Stimulated activated memory B cell treated with anti-CD40 and anti-IgM and Interleukin-4, amounts not matched to agents 10 μg/mL and 1 μg/mL and 100 μg/mL, for 72 hours (primary cell): ENCODE results near the gene AFF1.

ENCODE experiments used
- ATAC-seq: fragments of 150-1000 bp; cut with Tn5 transposase; 2 replicates; pipeline ENCODE4 v1.10.0; 2021
- H3K27ac Mint-ChIP-seq: one replicate; pipeline ENCODE4 v1.8.0; 2022; ENCODE audit warnings: mild to moderate bottlenecking, mixed read lengths
- H3K27me3 Mint-ChIP-seq: one replicate; pipeline ENCODE4 v1.8.0; 2022; ENCODE audit warnings: mixed read lengths
- H3K36me3 Mint-ChIP-seq: one replicate; pipeline ENCODE4 v1.8.0; 2022; ENCODE audit warnings: mixed read lengths
- H3K4me1 Mint-ChIP-seq: one replicate; pipeline ENCODE4 v1.8.0; 2022; ENCODE audit warnings: mixed read lengths
- H3K4me3 Mint-ChIP-seq: one replicate; pipeline ENCODE4 v1.8.0; 2022; ENCODE audit warnings: mild to moderate bottlenecking, moderate library complexity, mixed read lengths
- H3K9me3 Mint-ChIP-seq: one replicate; pipeline ENCODE4 v1.8.0; 2022; ENCODE audit warnings: mixed read lengths

The AFF1 gene

DNA sequence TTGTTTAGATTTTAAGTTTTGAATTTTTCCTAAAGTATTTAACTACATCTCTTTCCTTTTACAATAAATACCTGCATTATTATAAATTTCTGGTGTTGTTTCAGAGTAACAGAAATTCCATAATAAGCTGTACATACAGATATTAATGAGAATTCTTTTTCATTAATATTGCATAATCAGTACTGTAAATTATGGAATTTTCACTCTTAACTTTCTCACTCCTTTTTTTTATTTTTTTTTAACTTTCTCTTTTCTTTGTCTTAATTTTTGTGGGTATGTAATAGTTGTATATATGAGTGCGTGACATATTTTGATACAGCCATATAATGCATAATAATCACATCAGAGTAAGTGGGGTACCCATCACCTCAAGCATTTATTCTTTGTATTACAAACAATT is 175.1 kb downstream of the AFF1 start:
- Mint-ChIP-seq H3K4me3 (no peak overlapping the region), H3K27ac (no peak overlapping the region), H3K9me3 (no peaks in the 10 kb centered on the region), H3K4me1 (no peaks in the 10 kb centered on the region), H3K36me3 (peaks cover 43% of the 10 kb centered on the region), H3K27me3 (no peaks in the 10 kb centered on the region)
- no peak for ATAC-seq

- H3K4me3 Mint-ChIP-seq = no peak overlapping the region
Measured at GRCh38 chr4:87112063-87112462, 177.3 kb downstream of the AFF1 start.

GRCh38 chr4:87114245-87115062 is 179.6 kb downstream of the AFF1 start:
- H3K27me3 Mint-ChIP-seq = no peaks in the 10 kb centered on the region
- peaks cover 1% of the 10 kb centered on the region for H3K4me1 Mint-ChIP-seq
- no peaks in the 10 kb centered on the region for H3K9me3 Mint-ChIP-seq
- no peak overlapping the region for H3K4me3 Mint-ChIP-seq
- H3K27ac Mint-ChIP-seq = no peak overlapping the region
- no peak for ATAC-seq
- H3K36me3 Mint-ChIP-seq = peaks cover 69% of the 10 kb centered on the region

More at GRCh38 chr4:87112063-87112462, 177.3 kb downstream of the AFF1 start:
- no peak overlapping the region for H3K27ac Mint-ChIP-seq
- no peaks in the 10 kb centered on the region for H3K4me1 Mint-ChIP-seq
- no peaks in the 10 kb centered on the region for H3K9me3 Mint-ChIP-seq
- H3K36me3 Mint-ChIP-seq = peaks cover 46% of the 10 kb centered on the region
- no peak for ATAC-seq
- H3K27me3 Mint-ChIP-seq = no peaks in the 10 kb centered on the region

GRCh38 chr4:87116231-87116630 is 181.4 kb downstream of the AFF1 start:
- Mint-ChIP-seq H3K27me3 (no peaks in the 10 kb centered on the region), H3K4me3 (no peak overlapping the region), H3K36me3 (peaks cover 75% of the 10 kb centered on the region), H3K27ac (no peak overlapping the region), H3K9me3 (no peaks in the 10 kb centered on the region), H3K4me1 (peaks cover 17% of the 10 kb centered on the region)
- ATAC-seq = no peak

GRCh38 chr4:87117051-87117731 is 182.4 kb downstream of the AFF1 start:
- no peak overlapping the region for H3K4me3 Mint-ChIP-seq
- H3K36me3 Mint-ChIP-seq = peaks cover 68% of the 10 kb centered on the region
- no peaks in the 10 kb centered on the region for H3K9me3 Mint-ChIP-seq
- H3K27ac Mint-ChIP-seq = no peak overlapping the region
- no peaks in the 10 kb centered on the region for H3K27me3 Mint-ChIP-seq
- no peak for ATAC-seq
- peaks cover 17% of the 10 kb centered on the region for H3K4me1 Mint-ChIP-seq

- Mint-ChIP-seq H3K4me3 (no peak overlapping the region), H3K4me1 (peaks cover 17% of the 10 kb centered on the region), H3K27ac (no peak overlapping the region), H3K36me3 (peaks cover 63% of the 10 kb centered on the region), H3K9me3 (no peaks in the 10 kb centered on the region), H3K27me3 (no peaks in the 10 kb centered on the region)
- no peak for ATAC-seq
Measured at GRCh38 chr4:87117732-87118075, 182.9 kb downstream of the AFF1 start.

DNA sequence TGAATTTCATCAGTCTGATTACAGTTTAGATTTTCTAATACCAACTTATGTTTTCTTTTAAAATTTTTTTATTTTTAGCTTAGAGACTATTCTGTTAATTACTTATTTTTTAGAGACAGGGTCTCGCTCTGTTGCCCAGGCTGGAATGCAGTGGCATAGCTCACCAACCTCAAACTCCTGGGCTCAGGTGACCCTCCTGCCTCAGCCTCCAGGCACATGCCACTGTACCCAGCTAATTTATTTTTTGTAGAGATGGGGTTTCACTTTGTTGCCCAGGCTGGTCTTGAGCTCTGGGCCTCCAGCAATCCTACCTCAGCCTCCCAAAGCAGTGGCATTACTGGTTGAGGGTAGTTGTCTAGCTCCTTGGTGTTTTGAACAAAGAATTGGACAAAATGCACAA is 183.6 kb downstream of the AFF1 start:
- H3K9me3 Mint-ChIP-seq = no peaks in the 10 kb centered on the region
- no peaks in the 10 kb centered on the region for H3K27me3 Mint-ChIP-seq
- H3K27ac Mint-ChIP-seq = no peak overlapping the region
- no peak for ATAC-seq
- peaks cover 62% of the 10 kb centered on the region for H3K36me3 Mint-ChIP-seq
- no peak overlapping the region for H3K4me3 Mint-ChIP-seq
- peaks cover 17% of the 10 kb centered on the region for H3K4me1 Mint-ChIP-seq

GRCh38 chr4:87118826-87119225 is 184.0 kb downstream of the AFF1 start:
- Mint-ChIP-seq H3K4me1 (peaks cover 17% of the 10 kb centered on the region), H3K9me3 (no peaks in the 10 kb centered on the region), H3K4me3 (no peak overlapping the region), H3K36me3 (peaks cover 62% of the 10 kb centered on the region), H3K27me3 (no peaks in the 10 kb centered on the region), H3K27ac (no peak overlapping the region)
- ATAC-seq = no peak

GRCh38 chr4:87120010-87120409 is 185.2 kb downstream of the AFF1 start:
- Mint-ChIP-seq H3K4me3 (no peak overlapping the region), H3K36me3 (peaks cover 57% of the 10 kb centered on the region), H3K27ac (no peak overlapping the region), H3K27me3 (no peaks in the 10 kb centered on the region), H3K4me1 (peaks cover 17% of the 10 kb centered on the region), H3K9me3 (no peaks in the 10 kb centered on the region)
- no peak for ATAC-seq

- peaks cover 59% of the 10 kb centered on the region for H3K36me3 Mint-ChIP-seq
- no peak overlapping the region for H3K27ac Mint-ChIP-seq
Measured at GRCh38 chr4:87120411-87121162, 185.8 kb downstream of the AFF1 start.

GRCh38 chr4:87121341-87122065 is 186.7 kb downstream of the AFF1 start:
- no peaks in the 10 kb centered on the region for H3K27me3 Mint-ChIP-seq
- no peak overlapping the region for H3K27ac Mint-ChIP-seq
- no peak for ATAC-seq
- H3K9me3 Mint-ChIP-seq = no peaks in the 10 kb centered on the region
- H3K36me3 Mint-ChIP-seq = peaks cover 64% of the 10 kb centered on the region
- H3K4me1 Mint-ChIP-seq = peaks cover 17% of the 10 kb centered on the region
- H3K4me3 Mint-ChIP-seq = no peak overlapping the region

More at GRCh38 chr4:87120411-87121162, 185.8 kb downstream of the AFF1 start:
- Mint-ChIP-seq H3K4me1 (peaks cover 17% of the 10 kb centered on the region), H3K4me3 (no peak overlapping the region), H3K27me3 (no peaks in the 10 kb centered on the region), H3K9me3 (no peaks in the 10 kb centered on the region)
- no peak for ATAC-seq

DNA sequence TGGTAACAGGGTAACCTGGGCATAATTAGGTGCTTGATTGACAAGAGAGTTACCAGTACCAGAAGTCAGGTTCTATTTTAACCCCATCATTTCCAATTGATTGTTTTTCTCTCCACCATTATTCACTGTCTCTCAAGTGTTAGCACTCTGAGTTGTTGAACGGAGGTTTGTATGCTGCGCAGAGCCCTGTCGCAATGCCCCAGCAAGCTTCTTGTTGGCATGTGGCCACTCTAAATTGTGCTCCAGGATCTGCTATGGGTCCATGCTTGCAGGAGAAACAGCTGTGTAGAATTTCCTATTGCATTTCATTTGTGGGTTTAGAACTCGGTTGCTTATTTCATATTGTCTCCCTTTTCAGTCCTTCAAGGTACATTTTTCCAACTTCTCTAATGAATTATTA is 187.4 kb downstream of the AFF1 start:
- H3K27ac Mint-ChIP-seq = no peak overlapping the region
- H3K9me3 Mint-ChIP-seq = no peaks in the 10 kb centered on the region
- peaks cover 64% of the 10 kb centered on the region for H3K36me3 Mint-ChIP-seq

DNA sequence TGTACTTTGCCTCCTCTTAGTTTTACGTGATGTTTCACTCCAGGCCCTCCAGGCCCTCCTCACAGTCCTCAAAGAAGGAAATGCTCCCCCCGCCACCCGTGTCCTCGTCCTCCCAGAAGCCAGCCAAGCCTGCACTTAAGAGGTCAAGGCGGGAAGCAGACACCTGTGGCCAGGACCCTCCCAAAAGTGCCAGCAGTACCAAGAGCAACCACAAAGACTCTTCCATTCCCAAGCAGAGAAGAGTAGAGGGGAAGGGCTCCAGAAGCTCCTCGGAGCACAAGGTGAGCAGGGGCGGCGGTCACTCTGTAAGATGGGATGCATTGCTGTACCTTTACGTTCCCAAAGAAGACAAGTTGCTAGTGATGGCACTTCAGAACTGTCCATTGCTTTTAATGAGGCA is 191.2 kb downstream of the AFF1 start:
- Mint-ChIP-seq H3K4me1 (no peaks in the 10 kb centered on the region), H3K36me3 (peaks cover 54% of the 10 kb centered on the region), H3K27ac (no peak overlapping the region), H3K27me3 (no peaks in the 10 kb centered on the region), H3K9me3 (no peaks in the 10 kb centered on the region), H3K4me3 (no peak overlapping the region)
- no peak for ATAC-seq

More for the DNA sequence above, 187.4 kb downstream of the AFF1 start:
- no peaks in the 10 kb centered on the region for H3K27me3 Mint-ChIP-seq
- H3K4me3 Mint-ChIP-seq = no peak overlapping the region
- H3K4me1 Mint-ChIP-seq = peaks cover 17% of the 10 kb centered on the region
- no peak for ATAC-seq

DNA sequence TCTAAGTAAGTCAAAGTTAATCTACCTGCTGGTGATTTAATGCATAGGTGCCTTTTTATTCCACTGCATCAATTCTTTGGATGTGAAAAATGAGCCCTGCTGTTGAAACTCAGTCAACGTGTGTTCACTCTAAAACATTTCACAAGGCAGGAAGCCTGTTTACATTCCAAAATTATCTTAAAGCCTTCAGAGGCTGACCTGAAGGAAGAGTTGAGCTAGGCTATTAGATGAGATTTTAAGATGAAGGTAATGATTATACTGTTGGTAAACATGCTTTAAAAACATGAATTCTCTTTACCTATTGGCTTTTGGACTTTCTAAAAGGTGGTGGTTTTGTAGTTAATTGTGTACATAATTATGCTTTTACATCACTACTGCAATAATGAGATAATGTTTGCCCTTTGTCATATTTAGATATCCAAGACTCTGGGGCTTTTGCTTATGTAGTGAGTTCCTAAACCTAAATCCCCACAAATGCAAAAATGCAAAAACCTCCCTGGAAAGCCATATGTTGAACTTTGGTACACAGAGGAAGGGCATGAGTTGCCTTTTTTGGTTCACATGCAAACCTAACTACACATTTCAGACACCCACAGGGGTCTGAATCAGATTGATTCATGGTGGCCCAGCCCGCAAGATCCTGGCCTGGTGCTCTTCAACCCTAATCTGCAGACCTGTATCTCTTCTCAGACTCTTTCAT is 193.3 kb downstream of the AFF1 start:
- H3K4me3 Mint-ChIP-seq = no peak overlapping the region
- H3K27ac Mint-ChIP-seq = no peak overlapping the region
- H3K9me3 Mint-ChIP-seq = no peaks in the 10 kb centered on the region
- H3K4me1 Mint-ChIP-seq = no peaks in the 10 kb centered on the region
- no peaks in the 10 kb centered on the region for H3K27me3 Mint-ChIP-seq
- peaks cover 73% of the 10 kb centered on the region for H3K36me3 Mint-ChIP-seq
- no peak for ATAC-seq
